H1 (cell line): Measurements from ENCODE around the gene HSD17B10. TPM values are rescaled to one million over a fixed set of nuclear protein-coding genes. Genes with fewer than 3 reads are reported as not detected.

Source experiments
- CBX8 ChIP-seq: fragments of 300-800, 300-1000 bp; sonication (generic); IDR thresholded peaks from 2 replicates; pipeline ENCODE4 v1.7.1; 2016; ENCODE audit warnings: low read depth, low read length, borderline replicate concordance
- EP300 ChIP-seq, 2 experiments: IDR thresholded peaks; 1 replicate in 1 of 2; 2 replicates in 1 of 2; pipeline ENCODE4 v1.6.1; 2011 to 2012; ENCODE audit warnings: low read depth in 2 of 2, low read length in 2 of 2, mild to moderate bottlenecking in 2 of 2, borderline replicate concordance in 1 of 2, inconsistent platforms in 1 of 2, moderate library complexity in 1 of 2
- FOSL1 ChIP-seq: IDR thresholded peaks from 2 replicates; pipeline ENCODE4 v1.6.1; 2011; ENCODE audit warnings: mild to moderate bottlenecking, low read depth, low read length, moderate library complexity; ENCODE audit not compliant: insufficient read depth
- GABPA ChIP-seq: IDR thresholded peaks from 2 replicates; pipeline ENCODE4 v1.6.1; 2011; ENCODE audit warnings: mild to moderate bottlenecking, low read length, moderate library complexity, borderline replicate concordance; ENCODE audit not compliant: insufficient read depth
- GTF2F1 ChIP-seq: IDR thresholded peaks from 2 replicates; pipeline ENCODE4 v1.6.1; 2012; ENCODE audit warnings: low read depth, low read length, improper control_type of control experiment, borderline replicate concordance
- KDM4A ChIP-seq: IDR thresholded peaks from one replicate; pipeline ENCODE4 v1.7.1; 2012; ENCODE audit warnings: low read depth, mild to moderate bottlenecking, moderate library complexity, low read length, inconsistent platforms; ENCODE audit not compliant: severe bottlenecking
- POU5F1 ChIP-seq: IDR thresholded peaks from 2 replicates; pipeline ENCODE4 v1.6.1; 2011; ENCODE audit warnings: low read depth, mild to moderate bottlenecking, low read length, moderate library complexity
- RBBP5 ChIP-seq: IDR thresholded peaks from 2 replicates; pipeline ENCODE4 v1.7.1; 2012; ENCODE audit warnings: low read depth, mild to moderate bottlenecking, inconsistent platforms, low read length, moderate library complexity, borderline replicate concordance
- RXRA ChIP-seq: IDR thresholded peaks from 2 replicates; pipeline ENCODE4 v1.6.1; 2011; ENCODE audit warnings: low read depth, mild to moderate bottlenecking, low read length, moderate library complexity; ENCODE audit not compliant: insufficient read depth
- SUZ12 ChIP-seq: fragments of 200-600 bp; sonication (generic); IDR thresholded peaks from 2 replicates; pipeline ENCODE4 v1.6.1; 2012; ENCODE audit warnings: mild to moderate bottlenecking, inconsistent platforms, low read length, moderate library complexity, mixed read lengths
- polyA plus RNA-seq, 7 experiments: library from polyadenylated mRNA; depleted of rRNA in 3 of 7; stranded (reverse) in 5 of 7; unstranded in 2 of 7; fragments of >200 nt in 5 of 7; fragments of 200-250 nt in 2 of 7; gene quantifications; 1 replicate in 5 of 7; 2 replicates in 1 of 7; 4 replicates in 1 of 7; pipeline versions ENCODE4 v1.2.1 to v1.2.3, GENCODE V29; 2011 to 2013; ENCODE audit warnings: missing spikeins in 2 of 7, mixed read lengths in 2 of 7
- total RNA-seq: library from RNA; stranded (reverse); fragmentation: NEBNext Ultra II Directional; extraction: Animal tissue kit (Norgen Biotek cat#: 25700); gene quantifications from 2 replicates; pipeline ENCODE4 v1.2.1, GENCODE V29; 2021

The HSD17B10 gene
- total and polyA plus RNA-seq, 2 of the 8 experiments (the other 6 are each of a cell fraction or from before 2014, with no cell fraction given): 114 to 236 TPM

- TF ChIP-seq RBBP5 (no peak), EP300 (IDR thresholded peaks at IDR 0.05; ENCODE audit: borderline replicate concordance in 1 of 2, low read depth in 2 of 2, low read length in 2 of 2) (no peak), SUZ12 (no peak), GABPA (no peak), POU5F1 (no peak), FOSL1 (no peak), RXRA (no peak), KDM4A (no peak), CBX8 (no peak), GTF2F1 (no peak)
These were observed 49.2 kb upstream of the HSD17B10 start (continued) for GRCh38 chrX:53483416-53483815.
